HCT116 (cell line): ENCODE data around the gene PCDHGC4. TPM values are rescaled to one million over a fixed set of nuclear protein-coding genes. Genes with fewer than 3 reads are reported as not detected.

Experiments used
- ATAC-seq: fragments of 200-7000 bp; cut with Tn5 transposase; 2 replicates; pipeline ENCODE4 v1.9.1; 2020; ENCODE audit warnings: mild to moderate bottlenecking, moderate library complexity
- Bru-seq: library from RNA; stranded (reverse); fragments of 400-500 nt; gene quantifications from one replicate; lab custom pipeline; 2021; lab: Mats Ljungman, UMichigan
- BruChase-seq, 2 experiments: library from RNA; stranded (reverse); fragments of 400-500 nt; gene quantifications; one replicate each; lab custom pipeline; 2021; lab: Mats Ljungman, UMichigan
- BruUV-seq: library from RNA; stranded (reverse); fragments of 400-500 nt; replicated peaks from 2 replicates; lab custom pipeline; 2021; lab: Mats Ljungman, UMichigan
- CTCF ChIA-PET: fragments of 300-600 bp; sonication (Branson Sonifier 250); formaldehyde crosslinking; loops from one replicate; lab custom pipeline; 2021; ENCODE audit warnings: antibody characterized with exemption; lab: Charles Lee
- POLR2A ChIA-PET: fragments of 300-600, 350-600 bp; sonication (Branson Sonifier 250); formaldehyde crosslinking; loops from one replicate; lab custom pipeline; 2021; ENCODE audit warnings: antibody characterized with exemption; lab: Charles Lee
- RAD21 ChIA-PET, 2 experiments: fragments of 300-600 bp; sonication (Branson Sonifier 250); formaldehyde crosslinking; loops; one replicate each; lab custom pipeline; 2023; ENCODE audit warnings: low total read pairs in 2 of 2; ENCODE audit not compliant: uncharacterized antibody in 2 of 2, unreplicated experiment in 2 of 2, low non-redundant PET in 1 of 2; lab: Charles Lee
- DNase-seq: peaks from one replicate; pipeline ENCODE4 v3.0.0-alpha.2; 2010; ENCODE audit warnings: low read depth, low spot score
- H2AFZ ChIP-seq: fragments of 200-600 bp; shearing (Covaris generic), sonication (generic); 2 replicates; pipeline ENCODE4 v1.6.1; 2017; ENCODE audit warnings: low read depth, mixed run types, mixed read lengths, antibody characterized with exemption, low read length; ENCODE audit not compliant: poor library complexity, severe bottlenecking
- H3K27ac ChIP-seq: 2 replicates; pipeline ENCODE4 v1.5.1; 2012; ENCODE audit warnings: low read depth, low read length
- H3K27me3 ChIP-seq: fragments of 200-600 bp; sonication (generic); 2 replicates; pipeline ENCODE4 v1.6.1; 2016; ENCODE audit warnings: mixed run types, low read length, mixed read lengths; ENCODE audit not compliant: insufficient read depth
- H3K36me3 ChIP-seq, 2 experiments: fragments of 200-500 bp in 1 of 2; fragments of 200-600 bp in 1 of 2; sonication (Bioruptor generic) in 1 of 2; sonication (generic) in 1 of 2; 2 replicates each; pipeline versions ENCODE4 v1.5.1 to v1.6.1; 2014 to 2016; ENCODE audit warnings: low read length in 2 of 2, inconsistent platforms in 1 of 2, mixed read lengths in 1 of 2, mixed run types in 1 of 2; ENCODE audit not compliant: insufficient read depth in 2 of 2, control insufficient read depth in 1 of 2
- H3K4me1 ChIP-seq, 2 experiments: fragments of 200-600 bp in 1 of 2; sonication (generic) in 1 of 2; 2 replicates each; pipeline versions ENCODE4 v1.5.1 to v1.6.1; 2012 to 2017; ENCODE audit warnings: low read length in 2 of 2, inconsistent platforms in 1 of 2, mild to moderate bottlenecking in 1 of 2, mixed read lengths in 1 of 2, mixed run types in 1 of 2, moderate library complexity in 1 of 2; ENCODE audit not compliant: insufficient read depth in 2 of 2, control insufficient read depth in 1 of 2
- H3K4me2 ChIP-seq: fragments of 200-600 bp; sonication (generic); 2 replicates; pipeline ENCODE4 v1.6.1; 2017; ENCODE audit warnings: mixed run types, low read length, mixed read lengths
- H3K4me3 ChIP-seq, 2 experiments: fragments of 200-600 bp in 1 of 2; sonication (generic) in 1 of 2; replicated peaks in 1 of 2; 2 replicates each; pipeline ENCODE4 v1.5.1; 2011 to 2016; ENCODE audit warnings: low read length in 2 of 2, control low read depth in 1 of 2, low read depth in 1 of 2, mild to moderate bottlenecking in 1 of 2, mixed read lengths in 1 of 2, mixed run types in 1 of 2
- H3K79me2 ChIP-seq: fragments of 200-600 bp; sonication (generic); 2 replicates; pipeline ENCODE4 v1.6.1; 2017; ENCODE audit warnings: mild to moderate bottlenecking, mixed run types, low read length, moderate library complexity, mixed read lengths; ENCODE audit not compliant: insufficient read depth
- H3K9ac ChIP-seq: fragments of 200-600 bp; sonication (generic); 2 replicates; pipeline ENCODE4 v1.6.1; 2016; ENCODE audit warnings: low read length, mixed read lengths
- H3K9me2 ChIP-seq: fragments of 200-600 bp; sonication (generic), shearing (Covaris generic); 2 replicates; pipeline ENCODE4 v1.6.1; 2017; ENCODE audit warnings: mixed run types, mild to moderate bottlenecking, moderate library complexity; ENCODE audit not compliant: insufficient read depth
- H3K9me3 ChIP-seq, 2 experiments: fragments of 200-500 bp in 1 of 2; fragments of 200-600 bp in 1 of 2; sonication (Bioruptor generic) in 1 of 2; sonication (generic) in 1 of 2; 2 replicates each; pipeline ENCODE4 v1.6.1; 2014 to 2017; ENCODE audit warnings: low read length in 2 of 2, mixed read lengths in 2 of 2, inconsistent platforms in 1 of 2, low read depth in 1 of 2, mild to moderate bottlenecking in 1 of 2, mixed run types in 1 of 2, moderate library complexity in 1 of 2; ENCODE audit not compliant: control insufficient read depth in 1 of 2, insufficient read depth in 1 of 2
- H4K20me1 ChIP-seq: fragments of 200-600 bp; sonication (generic), shearing (Covaris generic); 2 replicates; pipeline ENCODE4 v1.6.1; 2017; ENCODE audit warnings: mixed run types, mild to moderate bottlenecking, moderate library complexity; ENCODE audit not compliant: insufficient read depth
- CTCF ChIP-seq, 3 experiments: fragments of 200-600 bp in 1 of 3; sonication (generic) in 1 of 3; IDR thresholded peaks in 2 of 3; conservative IDR thresholded peaks in 1 of 3; 2 replicates each; pipeline ENCODE4 v1.5.1; 2012 to 2017; ENCODE audit warnings: low read depth in 2 of 3, low read length in 2 of 3, antibody characterized with exemption in 1 of 3, borderline replicate concordance in 1 of 3, control low read depth in 1 of 3, mild to moderate bottlenecking in 1 of 3, mixed read lengths in 1 of 3, mixed run types in 1 of 3, moderate library complexity in 1 of 3; ENCODE audit not compliant: insufficient read depth in 1 of 3
- EGR1 ChIP-seq: IDR thresholded peaks from 2 replicates; pipeline ENCODE4 v1.6.1; 2012; ENCODE audit warnings: low read depth
- ELF1 ChIP-seq: IDR thresholded peaks from 2 replicates; pipeline ENCODE4 v1.6.1; 2012; ENCODE audit warnings: low read depth, borderline replicate concordance
- FOSL1 ChIP-seq: IDR thresholded peaks from 2 replicates; pipeline ENCODE4 v1.6.1; 2012; ENCODE audit warnings: low read depth
- JUND ChIP-seq: IDR thresholded peaks from 2 replicates; pipeline ENCODE4 v1.6.1; 2012
- POLR2AphosphoS5 ChIP-seq: IDR thresholded peaks from 2 replicates; pipeline ENCODE4 v1.6.1; 2011; ENCODE audit warnings: mild to moderate bottlenecking, low read depth, low read length, moderate library complexity
- RAD21 ChIP-seq: IDR thresholded peaks from 2 replicates; pipeline ENCODE4 v1.6.1; 2012; ENCODE audit warnings: low read depth, mild to moderate bottlenecking
- REST ChIP-seq: IDR thresholded peaks from 2 replicates; pipeline ENCODE4 v1.6.1; 2012; ENCODE audit warnings: low read depth
- SIN3A ChIP-seq: IDR thresholded peaks from 2 replicates; pipeline ENCODE4 v1.6.1; 2012; ENCODE audit warnings: low read depth
- TCF7L2 ChIP-seq: IDR thresholded peaks from 2 replicates; pipeline ENCODE4 v1.7.0; 2011; ENCODE audit warnings: borderline replicate concordance, inconsistent platforms; ENCODE audit not compliant: insufficient read depth, insufficient read length; ENCODE audit errors: extremely low read depth
- ZBTB33 ChIP-seq: IDR thresholded peaks from 2 replicates; pipeline ENCODE4 v1.6.1; 2011; ENCODE audit warnings: mild to moderate bottlenecking, low read length, moderate library complexity; ENCODE audit not compliant: insufficient replicate concordance; ENCODE audit errors: extremely low read depth
- ZFX ChIP-seq: fragments of 450-650 bp; IDR thresholded peaks from 2 replicates; pipeline ENCODE4 v1.6.1; 2017
- intact Hi-C: fragments of 100-400 bp; cut with micrococcal nuclease; formaldehyde crosslinking; loops from 2 replicates; pipeline ENCODE4 v1.10.0; 2022
- long read RNA-seq: library from polyadenylated mRNA; unstranded; transcript quantifications from one replicate; pipeline ENCODE4 v2.0.0, GENCODE V29; 2021; ENCODE audit not compliant: unreplicated experiment
- polyA plus RNA-seq: library from polyadenylated mRNA; unstranded; fragments of >200 nt; gene quantifications from 2 replicates; pipeline ENCODE4 v1.2.1, GENCODE V29; 2012; ENCODE audit warnings: missing spikeins
- total RNA-seq: library from RNA; stranded (reverse); gene quantifications from one replicate; pipeline ENCODE4 v1.2.1, GENCODE V29; 2021; ENCODE audit not compliant: unreplicated experiment
- TF ChIP-seq, protein P1 (sequence below): IDR thresholded peaks from 2 replicates; pipeline ENCODE4 v1.6.1; 2012

The PCDHGC4 gene
- total RNA-seq: 0.05 TPM
- polyA plus RNA-seq: 0.05 and 0.11 TPM in 2 replicates
- Bru-seq, nascent RNA: percentile 28 among the genes with signal in this experiment
- percentile 24 among the genes with signal in this experiment for BruChase-seq, experiment 1, labeled RNA remaining after a 6-hour chase
- BruChase-seq, experiment 2, labeled RNA remaining after a 2-hour chase: percentile 41 among the genes with signal in this experiment
- long read RNA-seq: 0 reads

DNA sequence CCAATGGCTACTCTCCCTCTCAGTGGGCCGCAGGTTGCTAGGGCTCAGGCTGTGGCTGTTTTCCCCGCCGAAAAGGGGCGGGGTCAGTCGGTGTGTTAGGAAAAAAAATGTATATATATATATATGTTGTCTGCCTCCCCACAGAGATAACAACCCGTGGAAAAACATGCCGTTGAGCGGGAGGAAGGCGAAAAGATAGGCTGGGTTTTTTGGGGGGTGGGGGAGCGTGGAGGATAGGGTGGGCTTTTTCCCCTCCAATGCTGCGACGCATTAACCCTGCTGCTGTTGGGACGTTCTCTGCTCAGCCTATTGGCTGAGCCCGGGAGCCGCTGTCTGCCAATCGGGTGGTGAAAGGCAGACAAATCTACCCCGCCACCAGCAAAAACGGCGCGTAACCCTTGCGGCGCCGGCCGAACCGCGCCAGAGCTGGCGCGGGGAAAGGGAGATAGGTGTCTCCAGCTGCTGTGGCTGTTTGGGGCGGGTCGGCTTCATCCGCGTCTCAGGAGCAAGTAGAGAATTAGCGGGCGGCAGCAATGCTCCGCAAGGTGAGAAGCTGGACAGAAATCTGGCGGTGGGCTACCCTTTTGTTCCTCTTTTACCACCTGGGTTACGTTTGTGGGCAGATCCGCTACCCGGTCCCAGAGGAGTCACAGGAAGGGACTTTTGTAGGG lies at the start of gene PCDHGC4:
Gene PCDHGC4 (plus strand): TSS at position 390 of the 671 bp plus-strand sequence. CDS start 144 bp downstream, at position 534.
- POLR2A ChIA-PET: no interaction called here

More for the DNA sequence above, at the start of gene PCDHGC4:
- Histone ChIP-seq H3K27me3 (no peaks in the 10 kb centered on the region), H3K27ac (no peak within 1 kb of the TSS), H3K79me2 (no peaks in the 10 kb centered on the region), H3K9me2 (no peaks in the 10 kb centered on the region)
- no peak for DNase-seq
- no TSS peak for BruUV-seq
- TF ChIP-seq SIN3A: no peak
- no peak for TF ChIP-seq JUND
- TF ChIP-seq ELF1: no peak
- no peak for TF ChIP-seq ZBTB33
- TF ChIP-seq POLR2AphosphoS5: no peak
- no peak for TF ChIP-seq TCF7L2
- TF ChIP-seq REST: no peak
- no peak for TF ChIP-seq EGR1
- no peak for TF ChIP-seq CTCF (IDR thresholded peaks at IDR 0.05 in 2 of 3, conservative IDR thresholded peaks at IDR 0.05 in 1 of 3; ENCODE audit: borderline replicate concordance in 1 of 3, insufficient read depth in 1 of 3, low read depth in 2 of 3, low read length in 2 of 3)
- TF ChIP-seq RAD21: no peak
- TF ChIP-seq, protein P1, sequence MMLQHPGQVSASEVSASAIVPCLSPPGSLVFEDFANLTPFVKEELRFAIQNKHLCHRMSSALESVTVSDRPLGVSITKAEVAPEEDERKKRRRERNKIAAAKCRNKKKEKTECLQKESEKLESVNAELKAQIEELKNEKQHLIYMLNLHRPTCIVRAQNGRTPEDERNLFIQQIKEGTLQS: no peak
- no peak for TF ChIP-seq ZFX
- TF ChIP-seq FOSL1: no peak
- TF ChIP-seq, all 23 proteins: peak for 0
- ChIA-PET RAD21 (no interaction called here), CTCF (interaction anchor here (1.5 kb wide), 1 partner anchor 72 kb away, joined by 4 read pairs; the partner anchor contains the start of gene PCDHGA10)
- H3K36me3 ChIP-seq: no peaks in the 10 kb centered on the region
- H3K4me1 ChIP-seq: no peaks in the 10 kb centered on the region
- no peak within 1 kb of the TSS for H3K4me3 ChIP-seq
- no peak within 1 kb of the TSS for H3K9ac ChIP-seq
- H3K4me2 ChIP-seq: no peak within 1 kb of the TSS
- no peaks in the 10 kb centered on the region for H3K9me3 ChIP-seq
- H4K20me1 ChIP-seq: no peaks in the 10 kb centered on the region
- ATAC-seq: no peak
- intact Hi-C loops: no loop called here
- no peak within 1 kb of the TSS for H2AFZ ChIP-seq
